GM21529 (cell line): ENCODE measurements around the gene SCAF11.

ENCODE experiments used
- ATAC-seq: cut with Tn5 transposase; IDR thresholded peaks from one replicate; pipeline ENCODE4 v1.9.1; 2021; ENCODE audit not compliant: unreplicated experiment

Gene SCAF11

GRCh38 chr12:45915405-45915804 lies 75.0 kb downstream of the SCAF11 start:
- ATAC-seq = no peak

GRCh38 chr12:45914090-45914489 lies 76.3 kb downstream of the SCAF11 start:
- no peak for ATAC-seq

- ATAC-seq = no peak
Measured at GRCh38 chr12:45913631-45914030, 76.7 kb downstream of the SCAF11 start.

- no peak for ATAC-seq
Measured at GRCh38 chr12:45912774-45913173, 77.6 kb downstream of the SCAF11 start.

GRCh38 chr12:45909041-45909713 lies 81.2 kb downstream of the SCAF11 start:
- ATAC-seq = no peak

GRCh38 chr12:45907955-45908354 lies 82.4 kb downstream of the SCAF11 start:
- ATAC-seq = peak; percentile 71

GRCh38 chr12:45898094-45898493 lies 92.3 kb downstream of the SCAF11 start:
- ATAC-seq = no peak

GRCh38 chr12:45895961-45896360 lies 94.4 kb downstream of the SCAF11 start:
- ATAC-seq = no peak

GRCh38 chr12:45893240-45893639 lies 97.1 kb downstream of the SCAF11 start:
- no peak for ATAC-seq

- ATAC-seq = no peak
Measured at GRCh38 chr12:45890276-45890675, 100.1 kb downstream of the SCAF11 start.

- no peak for ATAC-seq
Measured at GRCh38 chr12:45887544-45887943, 102.8 kb downstream of the SCAF11 start.

GRCh38 chr12:45886685-45887084 lies 103.7 kb downstream of the SCAF11 start:
- no peak for ATAC-seq

GRCh38 chr12:45883187-45883586 lies 107.2 kb downstream of the SCAF11 start:
- no peak for ATAC-seq

- ATAC-seq = no peak
Measured at GRCh38 chr12:45880533-45880932, 109.8 kb downstream of the SCAF11 start.

- ATAC-seq = no peak
Measured at GRCh38 chr12:45879363-45879895, 110.9 kb downstream of the SCAF11 start.

- no peak for ATAC-seq
Measured at GRCh38 chr12:45878630-45879255, 111.6 kb downstream of the SCAF11 start.

- no peak for ATAC-seq
Measured at GRCh38 chr12:45877069-45877468, 113.3 kb downstream of the SCAF11 start.

GRCh38 chr12:45872446-45872845 lies 117.9 kb downstream of the SCAF11 start:
- ATAC-seq = no peak
